Amygdala (tissue), 56 donors: Measurements from ENCODE around the gene SLC9A9.
A peak's percentile ranks its signal among the peaks of the same experiment; 100 is the strongest.

Experiments used
- DNase-seq, 56 donors: peaks; one replicate each; lab custom pipeline; 2025; lab: John Stamatoyannopoulos, UW

SLC9A9 gene

GRCh38 chr3:143848704-143849103 lies 436 bp upstream of the SLC9A9 start:
- DNase-seq, result no peak

GRCh38 chr3:143843587-143843986 lies 4.7 kb downstream of the SLC9A9 start:
- DNase-seq, result no peak

GRCh38 chr3:143840636-143841035 lies 7.6 kb downstream of the SLC9A9 start:
- no peak for DNase-seq

- DNase-seq, result no peak
Observed at GRCh38 chr3:143839980-143840379, 8.3 kb downstream of the SLC9A9 start.

GRCh38 chr3:143837076-143837475 lies 11.2 kb downstream of the SLC9A9 start:
- no peak for DNase-seq

GRCh38 chr3:143835312-143835711 lies 13.0 kb downstream of the SLC9A9 start:
- no peak for DNase-seq

- DNase-seq, result no peak
Observed at GRCh38 chr3:143832433-143832832, 15.8 kb downstream of the SLC9A9 start.

- no peak for DNase-seq
Observed at GRCh38 chr3:143831994-143832393, 16.3 kb downstream of the SLC9A9 start.

- DNase-seq, result no peak
Observed at GRCh38 chr3:143831208-143831607, 17.1 kb downstream of the SLC9A9 start.

- no peak for DNase-seq
Observed at GRCh38 chr3:143830786-143831185, 17.5 kb downstream of the SLC9A9 start.

GRCh38 chr3:143830063-143830462 lies 18.2 kb downstream of the SLC9A9 start:
- no peak for DNase-seq

- no peak for DNase-seq
Observed at GRCh38 chr3:143827425-143827824, 20.8 kb downstream of the SLC9A9 start.

- peak in 2 of 56 donors; percentile 22 to 41 for DNase-seq
Observed at GRCh38 chr3:143826296-143826695, 22.0 kb downstream of the SLC9A9 start.

- DNase-seq, result no peak
Observed at GRCh38 chr3:143825513-143825912, 22.8 kb downstream of the SLC9A9 start.

- no peak for DNase-seq
Observed at GRCh38 chr3:143824735-143825385, 23.4 kb downstream of the SLC9A9 start.

- DNase-seq, result no peak
Observed at GRCh38 chr3:143822798-143823197, 25.5 kb downstream of the SLC9A9 start.

GRCh38 chr3:143822374-143822773 lies 25.9 kb downstream of the SLC9A9 start:
- DNase-seq, result no peak

- peak in 1 of 56 donors; percentile 11 for DNase-seq
Observed at GRCh38 chr3:143821862-143822261, 26.4 kb downstream of the SLC9A9 start.

GRCh38 chr3:143820466-143821221 lies 27.6 kb downstream of the SLC9A9 start:
- DNase-seq, result peak in 5 of 56 donors; percentile 3 to 42 (median 14)

- no peak for DNase-seq
Observed at GRCh38 chr3:143819890-143820289, 28.4 kb downstream of the SLC9A9 start.

GRCh38 chr3:143814443-143814889 lies 33.8 kb downstream of the SLC9A9 start:
- no peak for DNase-seq

GRCh38 chr3:143812481-143812880 lies 35.8 kb downstream of the SLC9A9 start:
- no peak for DNase-seq
